HG03135 (cell line): ENCODE results near the gene LINC00237.
A peak's percentile ranks its signal among the peaks of the same experiment; 100 is the strongest.

Experiments
- ATAC-seq: cut with Tn5 transposase; IDR thresholded peaks from one replicate; pipeline ENCODE4 v1.9.1; 2021; ENCODE audit warnings: mild to moderate bottlenecking, moderate library complexity; ENCODE audit not compliant: unreplicated experiment

Gene LINC00237

GRCh38 chr20:21106171-21107017 lies at the start of gene LINC00237:
Gene LINC00237 (minus strand): TSS chr20:21106358.
- no peak for ATAC-seq

- ATAC-seq: no peak
Observed at GRCh38 chr20:21155268-21155667, 49.1 kb upstream of the LINC00237 start.

- ATAC-seq: no peak
Observed at GRCh38 chr20:21154692-21155091, 48.5 kb upstream of the LINC00237 start.

GRCh38 chr20:21151791-21152190 lies 45.6 kb upstream of the LINC00237 start:
- no peak for ATAC-seq

GRCh38 chr20:21149344-21149743 lies 43.2 kb upstream of the LINC00237 start:
- ATAC-seq: no peak

- no peak for ATAC-seq
Observed at GRCh38 chr20:21147593-21147992, 41.4 kb upstream of the LINC00237 start.

GRCh38 chr20:21146215-21146614 lies 40.1 kb upstream of the LINC00237 start:
- ATAC-seq: no peak

- ATAC-seq: no peak
Observed at GRCh38 chr20:21145424-21145823, 39.3 kb upstream of the LINC00237 start.

GRCh38 chr20:21143194-21143890 lies 37.2 kb upstream of the LINC00237 start:
- no peak for ATAC-seq

- no peak for ATAC-seq
Observed at GRCh38 chr20:21141825-21142224, 35.7 kb upstream of the LINC00237 start.

GRCh38 chr20:21139881-21140566 lies 33.9 kb upstream of the LINC00237 start:
- no peak for ATAC-seq

- no peak for ATAC-seq
Observed at GRCh38 chr20:21137078-21137477, 30.9 kb upstream of the LINC00237 start.

GRCh38 chr20:21136015-21136732 lies 30.0 kb upstream of the LINC00237 start:
- no peak for ATAC-seq

GRCh38 chr20:21134883-21135493 lies 28.8 kb upstream of the LINC00237 start:
- no peak for ATAC-seq

- no peak for ATAC-seq
Observed at GRCh38 chr20:21133917-21134622, 27.9 kb upstream of the LINC00237 start.

- no peak for ATAC-seq
Observed at GRCh38 chr20:21133404-21133803, 27.2 kb upstream of the LINC00237 start.

- no peak for ATAC-seq
Observed at GRCh38 chr20:21129861-21130260, 23.7 kb upstream of the LINC00237 start.

GRCh38 chr20:21127201-21127981 lies 21.2 kb upstream of the LINC00237 start:
- no peak for ATAC-seq

GRCh38 chr20:21126581-21126870 lies 20.4 kb upstream of the LINC00237 start:
- ATAC-seq: peak; percentile 5
